Stimulated activated CD4-positive, alpha-beta T cell treated with anti-CD3 and anti-CD28 coated beads, Interleukin-1b, Interleukin-23, amount 100 ng/mL, for 1 hour (primary cell): Measurements from ENCODE around the gene RPL39L.

Experiments used
- DNase-seq, 2 donors: peaks; one replicate each; pipeline ENCODE4 v3.0.0-alpha.2; 2020; ENCODE audit warnings: low read depth in 2 of 2

The RPL39L gene

DNA sequence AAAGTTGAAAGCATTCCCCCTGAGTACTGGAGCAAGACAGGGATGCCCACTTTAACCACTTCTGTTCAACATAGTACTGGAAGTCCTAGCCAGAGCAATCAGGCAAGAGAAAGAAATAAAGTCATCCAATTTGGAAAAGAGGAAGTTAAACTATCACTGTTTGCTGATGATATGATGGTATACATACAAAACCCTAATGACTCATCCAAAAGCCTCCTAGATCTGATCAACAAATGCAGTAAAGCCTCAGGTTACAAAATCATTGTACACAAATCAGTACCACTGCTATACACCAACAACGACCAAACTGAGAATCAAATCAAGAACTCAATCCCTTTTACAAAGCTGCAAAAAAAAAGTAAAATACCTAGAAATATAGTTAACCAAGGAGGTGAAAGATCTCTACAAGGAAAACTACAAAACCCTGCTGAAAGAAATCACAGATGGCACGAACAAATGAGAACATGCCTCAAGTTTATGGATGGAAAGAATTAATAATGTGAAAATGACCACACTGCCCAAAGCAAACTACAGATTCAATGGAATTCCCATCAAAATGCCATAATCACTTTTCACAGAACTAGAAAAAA, 40.3 kb downstream of the RPL39L start:
- DNase-seq: no peak

DNA sequence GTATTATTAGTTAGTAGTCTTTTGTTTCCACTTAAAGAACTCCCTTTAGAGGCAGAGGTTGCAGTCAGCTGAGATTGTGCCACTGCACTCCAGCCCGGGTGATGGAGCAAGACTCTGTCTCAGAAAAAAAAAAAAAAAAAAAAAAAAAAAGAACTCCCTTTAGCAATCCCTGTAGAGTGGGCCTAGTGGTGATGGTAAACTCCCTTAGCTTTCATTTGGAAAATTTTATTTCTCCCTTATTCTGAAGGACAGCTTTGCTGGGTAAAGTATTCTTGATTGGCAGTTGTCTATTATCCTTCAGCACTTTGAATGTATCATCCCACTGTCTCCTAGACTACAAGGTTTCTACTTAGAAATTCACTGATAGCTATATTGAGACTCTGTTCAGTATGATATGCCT, 46.0 kb downstream of the RPL39L start:
- DNase-seq: no peak

DNA sequence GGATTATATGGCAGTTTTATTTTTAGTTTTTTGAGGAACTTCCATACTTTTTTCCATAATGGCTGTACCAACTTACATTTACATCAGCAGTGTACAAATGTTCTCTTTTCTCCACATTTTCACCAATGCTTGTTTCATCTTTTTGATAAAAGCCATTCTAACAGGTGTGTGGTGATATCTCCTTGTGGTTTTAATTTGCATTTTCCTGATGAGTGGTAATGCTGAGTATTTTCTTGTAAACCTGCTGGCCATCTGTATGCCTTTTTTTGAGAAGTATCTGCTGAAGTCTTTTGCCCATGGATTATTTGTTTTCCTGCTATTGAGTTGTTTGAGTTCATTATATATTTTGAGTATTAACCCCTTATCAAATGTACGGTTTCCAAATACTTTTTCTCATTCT, 50.6 kb downstream of the RPL39L start:
- DNase-seq: no peak

DNA sequence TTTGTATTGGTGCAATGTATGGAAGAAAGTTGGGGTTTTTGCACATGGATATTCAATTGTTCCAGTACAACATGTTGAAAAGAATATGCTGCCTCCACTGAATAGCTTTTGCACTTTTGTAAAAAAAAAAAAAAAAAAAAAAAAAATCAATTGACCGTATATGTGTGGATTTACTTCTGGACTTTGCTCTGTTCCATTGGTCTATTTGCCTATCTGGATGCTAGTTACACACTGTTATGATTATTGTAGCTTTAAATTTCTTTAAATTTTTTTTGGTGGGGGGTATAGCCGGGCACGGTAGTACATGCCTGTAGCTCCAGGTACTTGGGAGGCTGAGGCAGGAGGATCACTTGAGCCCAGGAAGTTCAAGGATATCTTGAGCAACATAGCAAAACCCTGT, 52.5 kb downstream of the RPL39L start:
- no peak for DNase-seq

DNA sequence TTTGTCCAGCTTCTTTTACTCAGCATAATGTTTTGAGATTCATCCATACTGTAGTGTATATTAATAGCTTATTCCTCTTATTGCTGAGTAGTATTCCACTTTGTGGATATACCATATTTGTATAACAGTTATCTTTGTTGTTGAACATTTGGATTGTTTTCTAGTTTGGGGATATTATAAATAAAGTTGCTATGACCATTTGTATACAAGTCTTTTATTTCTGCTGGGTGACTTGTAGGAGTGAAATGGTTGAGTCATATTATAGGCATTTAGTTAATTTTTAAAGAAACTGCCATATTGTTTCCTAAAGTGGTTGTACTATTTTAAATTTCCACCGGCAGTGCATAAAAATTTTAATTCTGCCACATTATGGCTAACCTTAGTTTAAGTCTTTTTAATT, 53.4 kb downstream of the RPL39L start:
- no peak for DNase-seq

DNA sequence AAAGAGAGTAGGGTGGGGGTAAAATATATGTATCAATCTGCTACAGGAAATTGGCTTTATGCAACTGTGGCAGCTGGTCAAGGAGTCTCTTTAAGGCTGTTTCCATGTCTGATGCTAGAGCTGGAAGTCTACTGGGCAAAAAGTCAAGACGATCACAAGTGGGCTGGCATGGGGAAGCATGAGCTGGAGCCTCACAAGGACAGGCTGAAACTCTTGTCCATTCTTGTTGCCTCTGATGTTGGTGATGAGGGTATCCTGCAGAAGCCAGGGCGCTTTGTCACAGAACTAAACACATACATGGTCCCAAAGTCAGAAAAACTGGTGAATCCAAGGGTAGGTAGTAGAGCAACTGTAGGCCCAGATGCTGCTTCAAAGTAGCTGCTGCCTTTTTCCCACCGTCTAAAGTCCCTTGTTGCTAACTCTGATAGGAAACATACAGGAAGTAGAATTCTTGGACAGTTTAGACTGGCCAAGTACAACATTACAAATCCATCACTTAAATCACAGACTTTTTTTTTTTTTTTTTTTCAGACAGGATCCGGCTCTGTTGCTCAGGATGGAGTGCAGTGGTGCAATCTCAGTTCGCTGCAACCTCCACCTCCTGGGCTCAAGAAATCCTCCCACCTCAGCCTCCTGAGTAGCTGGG, 54.2 kb downstream of the RPL39L start:
- no peak for DNase-seq

DNA sequence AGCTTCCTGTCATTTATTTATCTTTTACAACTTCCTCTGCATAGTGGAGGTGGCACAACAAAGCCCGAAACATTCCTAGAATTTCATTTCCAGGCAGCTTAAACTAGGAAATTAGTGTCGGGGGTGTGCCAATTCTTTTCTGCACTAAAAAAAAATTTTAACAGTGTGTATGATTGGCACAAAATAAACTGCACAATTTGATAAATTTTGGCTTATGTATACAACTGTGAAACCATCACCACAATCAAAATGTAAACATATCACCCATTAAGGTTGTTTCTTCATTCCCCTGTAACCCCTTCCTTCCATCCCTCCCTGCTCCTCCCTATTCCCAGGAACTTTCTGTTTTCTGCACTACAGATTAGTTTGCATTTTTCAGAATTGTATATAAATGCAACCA, 54.7 kb downstream of the RPL39L start:
- DNase-seq: no peak

DNA sequence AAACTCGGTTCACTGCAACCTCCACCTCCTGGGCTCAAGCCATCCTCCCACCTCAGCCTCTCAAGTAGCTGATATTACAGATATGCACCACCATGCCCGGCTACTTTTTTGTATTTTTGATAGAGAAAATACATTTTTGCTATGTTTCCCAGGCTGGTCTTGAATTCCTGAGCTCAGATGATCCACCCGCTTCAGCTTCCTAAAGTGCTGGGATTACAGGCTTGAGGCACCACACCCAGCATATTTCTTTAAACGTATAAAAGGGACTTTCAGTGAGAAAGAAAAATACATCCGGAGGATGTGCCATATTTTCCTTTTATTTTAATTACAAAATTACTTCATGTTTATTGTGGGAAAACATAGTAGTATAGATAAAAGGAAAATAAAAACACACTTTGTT, 55.2 kb downstream of the RPL39L start:
- no peak for DNase-seq

DNA sequence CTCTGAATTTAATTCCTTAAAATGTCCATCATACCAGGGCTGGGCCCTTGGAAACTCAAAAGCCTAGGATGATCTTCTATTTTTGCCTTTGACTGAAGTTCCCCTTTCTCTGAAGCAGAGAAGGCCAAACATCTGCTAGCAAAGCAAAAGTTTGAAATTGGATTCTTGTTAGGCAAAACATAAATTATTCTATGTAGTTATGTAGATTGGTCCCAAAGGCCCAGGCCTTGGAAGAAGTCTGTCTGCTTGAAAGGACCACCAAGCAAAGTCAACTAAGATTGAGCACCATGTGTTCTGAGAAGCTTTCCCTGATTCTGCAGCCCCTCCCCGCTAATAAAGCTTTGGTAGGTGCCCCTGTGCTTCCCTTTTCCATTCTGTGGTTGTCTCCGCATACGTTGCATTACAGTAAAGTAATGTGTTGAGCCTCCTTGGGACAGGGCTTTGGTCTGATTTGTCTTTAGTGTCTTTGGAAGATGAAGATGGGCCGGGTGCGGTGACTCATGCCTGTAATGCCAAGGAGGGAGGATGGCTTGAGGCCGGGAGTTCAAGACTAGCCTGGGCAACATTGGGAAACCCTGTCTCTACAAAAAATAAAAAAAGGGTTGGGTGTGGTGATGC, 56.4 kb downstream of the RPL39L start:
- no peak for DNase-seq

DNA sequence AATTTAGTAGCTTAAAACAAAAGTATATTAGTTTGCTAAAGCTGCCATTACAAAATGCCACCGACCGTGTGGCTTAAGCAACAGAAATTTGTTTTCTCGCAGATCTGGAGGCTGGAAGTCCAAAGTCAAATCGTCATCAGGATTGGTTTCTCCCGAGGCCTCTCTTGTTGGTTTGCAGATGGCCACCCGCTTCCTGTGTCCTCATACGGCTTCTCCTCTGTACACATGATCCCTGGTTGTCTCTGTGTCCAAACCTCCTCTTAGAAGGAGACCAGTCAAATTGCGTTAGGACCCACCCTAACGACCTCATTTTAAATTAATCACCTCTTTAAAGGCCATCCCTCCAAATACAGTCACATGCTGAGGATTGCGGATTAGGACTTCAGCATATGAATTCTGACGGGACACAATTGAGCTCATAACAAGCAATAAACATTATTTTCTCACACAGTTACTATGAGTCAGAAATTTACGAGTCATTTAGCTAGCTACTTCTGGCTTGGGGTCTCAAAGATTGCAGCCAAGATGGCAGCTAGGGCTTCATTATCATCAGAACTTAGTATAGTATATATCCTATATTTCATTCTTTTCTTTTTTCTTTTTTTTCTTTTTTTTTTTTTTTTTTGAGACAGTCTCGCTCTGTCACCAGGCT, 58.4 kb downstream of the RPL39L start:
- DNase-seq: no peak

DNA sequence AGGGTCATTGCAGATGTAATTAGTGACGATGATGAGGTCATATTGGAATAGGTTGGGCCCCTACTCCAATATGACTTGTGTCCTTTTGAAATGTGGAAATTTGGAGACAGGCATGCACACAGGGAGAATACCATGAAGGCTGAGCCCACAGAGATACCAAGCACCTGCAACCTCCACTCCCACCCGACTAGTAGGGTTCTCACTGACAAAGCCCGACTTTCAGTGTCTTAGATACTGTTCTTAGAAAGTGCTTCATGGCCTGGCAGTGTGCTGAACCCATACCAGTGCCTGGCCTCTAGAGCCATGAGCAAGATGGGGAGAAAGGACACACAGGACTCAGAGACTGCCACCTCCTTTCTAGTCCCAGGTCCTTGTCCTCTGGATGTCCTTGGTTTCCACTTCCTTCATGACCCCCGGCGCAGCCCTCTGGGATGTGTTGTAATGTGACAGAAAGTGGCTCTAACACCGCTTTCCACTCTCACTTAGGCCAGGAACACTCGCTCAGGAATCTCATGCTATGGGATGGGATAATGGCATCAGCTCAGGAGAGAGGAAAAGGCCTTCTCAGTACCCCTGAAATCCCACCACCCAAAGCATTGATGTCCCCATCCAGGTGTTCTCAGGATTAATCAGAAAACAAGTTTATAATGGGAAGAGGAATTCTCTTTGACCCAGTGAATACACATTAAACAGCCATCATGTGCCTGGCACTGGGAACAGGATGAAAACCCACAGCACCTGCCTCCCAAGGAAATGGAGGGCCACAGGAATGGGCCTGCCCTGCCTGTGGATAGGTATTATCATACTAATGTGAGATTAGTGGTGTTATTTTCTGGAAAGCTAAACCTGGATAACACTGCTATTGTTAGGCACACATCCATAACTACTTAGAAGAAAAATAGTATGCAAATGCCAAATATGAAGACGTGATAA, 59.9 kb downstream of the RPL39L start:
- no peak for DNase-seq

DNA sequence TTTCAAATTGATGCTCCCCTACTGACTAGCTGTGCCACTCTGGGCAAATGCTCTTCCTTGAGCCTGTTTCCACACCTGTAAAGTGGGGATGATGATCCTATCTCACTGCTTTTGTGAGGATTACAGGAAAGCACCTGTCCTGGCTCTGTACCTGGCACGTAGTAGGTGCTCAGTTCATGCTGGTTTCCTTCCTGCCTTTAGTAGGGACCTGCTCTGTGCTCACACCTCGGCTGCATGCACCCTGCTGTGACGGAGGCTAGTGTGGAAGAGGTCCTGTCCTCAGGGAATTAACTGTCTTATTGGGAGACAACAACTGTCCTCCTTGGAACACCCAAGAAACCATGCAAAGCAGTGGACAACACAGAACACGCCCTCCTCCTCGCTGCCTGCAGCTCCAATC, 61.8 kb downstream of the RPL39L start:
- no peak for DNase-seq

DNA sequence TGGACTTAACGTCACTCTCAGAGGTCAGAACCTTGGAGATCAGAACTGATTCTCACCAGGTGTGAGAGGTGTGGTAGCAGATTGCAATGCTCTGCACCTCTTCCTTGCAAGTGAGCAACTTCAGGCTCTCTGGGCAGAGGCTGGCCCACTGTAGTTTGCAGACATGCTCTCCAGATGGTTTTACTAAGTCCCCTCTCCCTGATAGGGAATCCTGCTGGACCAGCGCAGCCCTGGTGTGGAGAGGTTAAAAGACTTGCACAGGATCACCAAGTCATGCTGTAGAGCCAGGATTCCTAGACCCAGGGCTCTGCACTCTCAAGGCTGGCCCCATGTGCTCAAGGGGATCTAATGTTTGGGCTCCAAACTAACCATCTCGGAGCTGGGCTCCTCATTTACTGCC, 62.2 kb downstream of the RPL39L start:
- no peak for DNase-seq

DNA sequence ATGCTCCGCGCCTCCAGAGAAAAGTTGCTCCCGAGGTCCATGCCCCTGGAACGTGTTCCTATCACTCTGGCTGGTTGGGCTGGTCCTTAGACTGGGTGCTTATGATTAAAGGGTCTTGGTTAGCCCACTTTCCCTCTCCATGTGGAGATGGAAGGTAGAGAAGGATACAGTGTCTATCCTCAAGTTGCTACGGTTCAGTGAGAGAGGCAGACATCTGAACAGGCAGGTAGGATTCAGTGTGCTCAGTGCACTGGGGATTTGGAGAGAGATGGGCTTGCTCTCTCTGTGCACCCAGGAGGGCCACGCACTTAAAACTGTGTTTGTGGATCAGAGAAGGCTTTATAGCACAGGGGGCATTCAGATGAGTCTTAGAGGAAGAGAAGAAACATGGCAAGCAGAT, 63.0 kb downstream of the RPL39L start:
- no peak for DNase-seq

DNA sequence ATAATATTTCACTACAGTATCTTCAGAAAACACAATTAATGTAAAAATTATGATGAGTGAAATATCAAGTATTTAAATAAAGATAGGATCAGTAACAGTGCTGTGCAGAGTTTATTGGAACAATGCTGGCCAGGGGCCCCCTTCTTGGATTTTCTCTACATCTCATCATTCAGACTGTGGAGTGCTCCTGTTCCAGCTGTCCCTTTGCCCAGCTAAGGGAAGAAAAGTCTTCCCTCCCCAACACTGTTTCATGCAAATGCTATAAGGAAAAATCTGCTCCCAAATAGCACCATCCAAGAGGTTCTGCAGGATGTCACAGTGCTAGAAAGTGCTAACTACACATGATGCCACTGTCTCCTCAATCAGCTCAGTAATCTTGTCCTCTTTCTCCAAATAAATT, 64.5 kb downstream of the RPL39L start:
- DNase-seq: no peak

DNA sequence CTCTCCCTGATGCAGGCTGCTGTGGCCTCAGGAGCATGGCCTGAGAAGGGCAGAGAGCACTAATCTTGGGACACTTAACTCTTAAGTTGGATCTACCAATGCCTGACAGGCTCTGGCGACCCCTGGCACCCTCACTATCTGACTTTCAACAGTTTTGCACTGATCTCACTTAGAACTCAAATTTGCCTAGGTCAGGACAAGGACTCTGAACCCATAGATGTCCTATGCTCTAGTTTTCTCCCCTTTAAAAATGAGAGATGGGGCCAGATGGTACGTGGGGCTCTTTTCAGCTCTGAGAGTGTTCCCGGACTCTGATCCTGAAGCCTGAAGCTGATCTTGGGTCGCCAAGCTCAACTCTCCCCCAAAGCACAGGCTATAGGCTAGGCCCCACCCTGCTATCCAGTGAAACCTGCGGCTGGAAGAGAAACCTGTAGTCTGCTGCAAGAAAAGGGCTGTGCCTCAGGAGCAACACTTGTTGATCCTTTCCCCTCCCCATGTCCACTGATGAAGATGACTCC, 65.7 kb downstream of the RPL39L start:
- no peak for DNase-seq

DNA sequence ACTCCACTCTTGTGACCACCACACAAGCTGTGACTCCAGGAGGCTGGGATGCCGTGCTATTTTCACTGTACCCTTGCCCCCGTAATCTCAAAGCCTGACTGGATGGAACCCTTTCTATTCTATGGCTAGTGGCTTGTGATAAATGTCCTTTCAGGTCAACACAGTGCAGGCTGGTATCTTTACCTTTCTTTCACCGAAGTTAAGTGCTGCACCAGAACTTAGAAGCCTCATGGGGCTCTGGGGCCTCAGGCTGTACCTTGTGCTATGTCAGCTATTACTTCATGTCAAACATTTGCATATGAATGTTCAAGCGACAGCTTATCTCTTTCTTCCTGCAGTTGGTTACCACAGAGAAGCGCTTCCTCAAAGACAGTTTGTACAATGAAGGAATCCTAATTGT, 66.8 kb downstream of the RPL39L start:
- no peak for DNase-seq

DNA sequence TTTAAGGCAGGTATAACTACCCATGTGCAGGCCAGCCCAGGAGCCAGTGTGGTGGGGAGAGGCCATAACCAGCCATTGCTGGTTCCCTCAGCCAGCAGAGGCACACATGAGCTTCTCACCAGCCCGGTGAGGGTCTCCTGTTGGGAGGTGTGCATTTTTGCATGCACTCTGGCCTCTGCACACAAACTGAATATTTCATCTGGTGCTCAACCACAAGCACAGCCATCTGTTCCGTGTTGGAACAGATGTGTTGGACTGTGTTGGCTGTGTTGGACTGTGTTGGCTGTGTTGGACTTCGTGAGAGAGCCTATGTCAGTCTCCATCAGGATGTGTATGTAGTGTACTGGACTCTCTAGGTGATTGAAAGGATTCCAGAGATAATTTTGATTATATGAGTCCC, 67.2 kb downstream of the RPL39L start:
- no peak for DNase-seq
